Muscle of arm (tissue), 12 donors: Measurements from ENCODE around the gene ISG15. TPM values are rescaled to one million over a fixed set of nuclear protein-coding genes. Genes with fewer than 3 reads are reported as not detected.
"Not testable (repeated sequence)": the region's sequence is repeated elsewhere in the genome, so short reads cannot be mapped to it uniquely, and the experiment has no call there.

ENCODE experiments used
- DNase-seq: peaks from one replicate; pipeline ENCODE4 v3.0.0-alpha.2; 2013
- polyA plus RNA-seq, 12 donors: library from polyadenylated mRNA; unstranded; fragments of 120-200 nt; gene quantifications; one replicate each; pipeline ENCODE4 v1.2.1, GENCODE V29; 2013; ENCODE audit not compliant: insufficient read length in 12 of 12

Gene ISG15
- polyA plus RNA-seq, 12 donors: 5.0 to 28.8 (median 6.8) TPM; not detected in 1

- no peak for DNase-seq
These were observed 7.5 kb upstream of the ISG15 start for GRCh38 chr1:1005774-1006304.

- DNase-seq: no peak
These were observed 6.8 kb upstream of the ISG15 start for GRCh38 chr1:1006305-1007159.

- not testable (repeated sequence) for DNase-seq
These were observed 3.2 kb upstream of the ISG15 start for GRCh38 chr1:1010131-1010530.

- no peak for DNase-seq
These were observed 1.8 kb upstream of the ISG15 start for GRCh38 chr1:1011396-1011949.

- not testable (repeated sequence) for DNase-seq
These were observed 577 bp upstream of the ISG15 start for GRCh38 chr1:1012736-1013104.

GRCh38 chr1:1013922-1014648 is 788 bp downstream of the ISG15 start:
- DNase-seq: no peak

GRCh38 chr1:1014799-1015681 is 1.7 kb downstream of the ISG15 start:
- DNase-seq: no peak

- DNase-seq: not testable (repeated sequence)
These were observed 4.4 kb downstream of the ISG15 start for GRCh38 chr1:1017397-1018320.

- not testable (repeated sequence) for DNase-seq
These were observed 5.0 kb downstream of the ISG15 start for GRCh38 chr1:1018321-1018685.

- peak; percentile 74 for DNase-seq
These were observed 6.1 kb downstream of the ISG15 start for GRCh38 chr1:1019122-1019999.

- DNase-seq: no peak
These were observed 6.7 kb downstream of the ISG15 start, which contains the start of gene AGRN for GRCh38 chr1:1020000-1020404. Gene AGRN, plus strand, starts transcription at chr1:1020120. Its CDS starts 53 bp downstream, at chr1:1020173.

- no peak for DNase-seq
These were observed 7.2 kb downstream of the ISG15 start for GRCh38 chr1:1020415-1021009.

- DNase-seq: no peak
These were observed 8.0 kb downstream of the ISG15 start for GRCh38 chr1:1021010-1021919.

GRCh38 chr1:1021920-1022259 is 8.6 kb downstream of the ISG15 start:
- DNase-seq: no peak

GRCh38 chr1:1022302-1023009 is 9.2 kb downstream of the ISG15 start:
- DNase-seq: no peak

GRCh38 chr1:1023700-1024099 is 10.4 kb downstream of the ISG15 start:
- no peak for DNase-seq

GRCh38 chr1:1024149-1024770 is 11.0 kb downstream of the ISG15 start:
- no peak for DNase-seq
